IMR-90 (cell line): ENCODE data around the gene USP47. TPM values are rescaled to one million over a fixed set of nuclear protein-coding genes. Genes with fewer than 3 reads are reported as not detected.

ENCODE experiments used
- ATAC-seq: fragments of 200-7000 bp; cut with Tn5 transposase; 2 replicates; pipeline ENCODE4 v1.9.1; 2020; ENCODE audit warnings: low read depth, mild to moderate bottlenecking, moderate library complexity
- BruUV-seq: library from RNA; stranded (reverse); fragments of 400-500 nt; replicated peaks from 2 replicates; lab custom pipeline; 2021; lab: Mats Ljungman, UMichigan
- CTCF ChIA-PET: fragments of 300-600 bp; formaldehyde crosslinking; extraction: SDS; loops from one replicate; lab custom pipeline; 2021; ENCODE audit warnings: antibody characterized with exemption; lab: Yijun Ruan, JAX
- POLR2A ChIA-PET: fragments of 300-600 bp; sonication (Branson Sonifier 250); formaldehyde crosslinking; loops from one replicate; lab custom pipeline; 2022; ENCODE audit warnings: antibody characterized with exemption; ENCODE audit not compliant: unreplicated experiment; lab: Charles Lee
- DNase-seq: peaks from one replicate; pipeline ENCODE4 v3.0.0; 2013
- H2AFZ ChIP-seq: replicated peaks from 2 replicates; pipeline ENCODE3; 2013; ENCODE audit warnings: low read length, mild to moderate bottlenecking; ENCODE audit not compliant: poor library complexity
- H2AK5ac ChIP-seq: 2 replicates; pipeline ENCODE4 v1.6.1; 2013; ENCODE audit warnings: low read depth, low read length, inconsistent platforms
- H2AK9ac ChIP-seq: replicated peaks from 2 replicates; pipeline ENCODE3; 2013; ENCODE audit warnings: mild to moderate bottlenecking, low read depth, low read length, moderate library complexity; ENCODE audit not compliant: poor library complexity
- H2BK120ac ChIP-seq: 2 replicates; pipeline ENCODE4 v1.6.1; 2013; ENCODE audit warnings: low read depth, low read length, inconsistent platforms
- H2BK15ac ChIP-seq: 3 replicates; pipeline ENCODE4 v1.6.1; 2013; ENCODE audit warnings: low read depth, low read length, inconsistent platforms
- H2BK20ac ChIP-seq: 2 replicates; pipeline ENCODE4 v1.6.1; 2013; ENCODE audit warnings: low read depth, mild to moderate bottlenecking, inconsistent platforms, low read length, moderate library complexity
- H2BK5ac ChIP-seq: 2 replicates; pipeline ENCODE4 v1.6.1; 2013; ENCODE audit warnings: mild to moderate bottlenecking, low read depth, low read length, inconsistent platforms; ENCODE audit not compliant: poor library complexity, severe bottlenecking
- H3K14ac ChIP-seq: replicated peaks from 2 replicates; pipeline ENCODE4 v1.6.1; 2013; ENCODE audit warnings: low read depth, low read length, inconsistent platforms
- H3K18ac ChIP-seq: 2 replicates; pipeline ENCODE4 v1.6.1; 2013; ENCODE audit warnings: low read depth, low read length, control low read depth
- H3K23ac ChIP-seq: 2 replicates; pipeline ENCODE4 v1.6.1; 2013; ENCODE audit warnings: low read depth, low read length, inconsistent platforms
- H3K27ac ChIP-seq: 2 replicates; pipeline ENCODE4 v1.5.1; 2013; ENCODE audit warnings: mild to moderate bottlenecking, control low read depth, low read length; ENCODE audit not compliant: insufficient read depth
- H3K27me3 ChIP-seq: 2 replicates; pipeline ENCODE4 v1.6.1; 2013; ENCODE audit warnings: low read length; ENCODE audit not compliant: control insufficient read depth, insufficient read depth
- H3K36me3 ChIP-seq: 2 replicates; pipeline ENCODE4 v1.6.1; 2013; ENCODE audit warnings: low read length, mixed read lengths; ENCODE audit not compliant: control insufficient read depth, insufficient read depth
- H3K4ac ChIP-seq: 2 replicates; pipeline ENCODE4 v1.6.1; 2013; ENCODE audit warnings: low read depth, low read length, inconsistent platforms
- H3K4me1 ChIP-seq: 2 replicates; pipeline ENCODE4 v1.6.1; 2013; ENCODE audit warnings: low read length, mixed read lengths; ENCODE audit not compliant: control insufficient read depth, insufficient read depth
- H3K4me2 ChIP-seq: 2 replicates; pipeline ENCODE4 v1.6.1; 2013; ENCODE audit warnings: low read depth, mild to moderate bottlenecking, control low read depth, low read length, moderate library complexity
- H3K4me3 ChIP-seq: 2 replicates; pipeline ENCODE4 v1.5.1; 2013; ENCODE audit warnings: low read depth, mild to moderate bottlenecking, control low read depth, low read length, moderate library complexity; ENCODE audit not compliant: insufficient read depth
- H3K56ac ChIP-seq: 2 replicates; pipeline ENCODE4 v1.6.1; 2013; ENCODE audit warnings: low read length, inconsistent platforms; ENCODE audit not compliant: insufficient read depth; ENCODE audit errors: extremely low read depth
- H3K79me1 ChIP-seq, 2 experiments: 2 replicates each; pipeline ENCODE4 v1.6.1; 2013; ENCODE audit warnings: low read length in 2 of 2, inconsistent platforms in 1 of 2, low read depth in 1 of 2
- H3K9ac ChIP-seq: 2 replicates; pipeline ENCODE4 v1.6.1; 2013; ENCODE audit warnings: low read depth, low read length, control low read depth
- H3K9me1 ChIP-seq: 2 replicates; pipeline ENCODE4 v1.6.1; 2013; ENCODE audit warnings: low read length, inconsistent platforms; ENCODE audit not compliant: insufficient read depth
- H3K9me3 ChIP-seq: 2 replicates; pipeline ENCODE4 v1.6.1; 2013; ENCODE audit warnings: low read length; ENCODE audit not compliant: control insufficient read depth, insufficient read depth
- H4K20me1 ChIP-seq: 2 replicates; pipeline ENCODE4 v1.6.1; 2013; ENCODE audit warnings: low read length, inconsistent platforms; ENCODE audit not compliant: insufficient read depth
- H4K5ac ChIP-seq: 2 replicates; pipeline ENCODE4 v1.6.1; 2013; ENCODE audit warnings: mild to moderate bottlenecking, low read depth, low read length, control low read depth
- H4K8ac ChIP-seq, 2 experiments: 2 replicates each; pipeline ENCODE4 v1.6.1; 2013; ENCODE audit warnings: low read depth in 2 of 2, low read length in 2 of 2, control low read depth in 1 of 2, inconsistent platforms in 1 of 2
- H4K91ac ChIP-seq: 2 replicates; pipeline ENCODE4 v1.6.1; 2013; ENCODE audit warnings: low read depth, low read length, inconsistent platforms; ENCODE audit not compliant: insufficient read depth
- BHLHE40 ChIP-seq: fragments of 150-350 bp; IDR thresholded peaks from 2 replicates; pipeline ENCODE4 v1.6.1; 2016; ENCODE audit warnings: mild to moderate bottlenecking, low read depth, low read length
- CHD1 ChIP-seq: IDR thresholded peaks from 2 replicates; pipeline ENCODE4 v1.6.1; 2012; ENCODE audit warnings: low read depth, low read length, improper control_type of control experiment
- CTCF ChIP-seq: conservative IDR thresholded peaks from 2 replicates; pipeline ENCODE4 v1.5.1; 2012; ENCODE audit warnings: mild to moderate bottlenecking, low read depth, low read length, improper control_type of control experiment
- ELK1 ChIP-seq: fragments of 150-350 bp; IDR thresholded peaks from 2 replicates; pipeline ENCODE4 v1.6.1; 2016; ENCODE audit warnings: low read depth, mild to moderate bottlenecking, low read length, moderate library complexity, borderline replicate concordance
- MXI1 ChIP-seq: IDR thresholded peaks from 2 replicates; pipeline ENCODE4 v1.6.1; 2012; ENCODE audit warnings: low read depth, mild to moderate bottlenecking, low read length, moderate library complexity, borderline replicate concordance
- POLR2A ChIP-seq: IDR thresholded peaks from 2 replicates; pipeline ENCODE4 v1.6.1; 2012; ENCODE audit warnings: mild to moderate bottlenecking, low read depth, low read length
- RAD21 ChIP-seq: IDR thresholded peaks from 2 replicates; pipeline ENCODE4 v1.6.1; 2012; ENCODE audit warnings: low read length, improper control_type of control experiment
- RCOR1 ChIP-seq: IDR thresholded peaks from 2 replicates; pipeline ENCODE4 v1.6.1; 2012; ENCODE audit warnings: mild to moderate bottlenecking, low read length, improper control_type of control experiment; ENCODE audit not compliant: insufficient replicate concordance
- RFX5 ChIP-seq: IDR thresholded peaks from 2 replicates; pipeline ENCODE4 v1.8.0; 2012; ENCODE audit warnings: low read depth, mild to moderate bottlenecking, low read length, moderate library complexity
- SMC3 ChIP-seq: fragments of 150-350 bp; IDR thresholded peaks from 2 replicates; pipeline ENCODE4 v1.6.1; 2016; ENCODE audit warnings: low read depth, mild to moderate bottlenecking, antibody characterized with exemption, low read length, moderate library complexity
- WGBS, 2 experiments: methylation state at CpG; one replicate each; pipeline versions ENCODE4 v1.1.5 to v1.1.7; 2013; ENCODE audit warnings: missing lambda C conversion rate in 2 of 2; ENCODE audit not compliant: insufficient read length in 1 of 2; ENCODE audit errors: extremely low coverage in 2 of 2; 5-methylcytosine and 5-hydroxymethylcytosine counted together
- dilution Hi-C: fragments of 300-500 bp; cut with HindIII; formaldehyde crosslinking; loops from one replicate; pipeline ENCODE4 v1.14.3; 2018; ENCODE audit warnings: low sequenced_read_pairs; ENCODE audit not compliant: unreplicated experiment
- in situ Hi-C: fragments of 300-500 bp; cut with MboI; formaldehyde crosslinking; loops from 3 replicates; pipeline ENCODE4 v1.14.3; 2019; ENCODE audit warnings: low sequenced_read_pairs, inconsistent platforms, mixed read lengths
- intact Hi-C: fragments of 100-400 bp; cut with micrococcal nuclease; formaldehyde crosslinking; loops from 2 replicates; pipeline ENCODE4 v1.10.0; 2022
- polyA plus RNA-seq, 3 experiments: library from polyadenylated mRNA; depleted of rRNA; stranded (reverse); fragments of >200 nt; gene quantifications; 2 replicates each; pipeline ENCODE4 v1.2.3, GENCODE V29; 2012; ENCODE audit warnings: low replicate concordance in 1 of 3
- total RNA-seq: library from RNA; depleted of rRNA; stranded (reverse); fragments of >200 nt; gene quantifications from 2 replicates; pipeline ENCODE4 v1.2.3, GENCODE V29; 2012
- TF ChIP-seq, protein P1 (sequence below): fragments of 150-350 bp; IDR thresholded peaks from 2 replicates; pipeline ENCODE4 v1.6.1; 2017; ENCODE audit warnings: mild to moderate bottlenecking, antibody characterized with exemption, low read length, low read depth

USP47 gene
- total and polyA plus RNA-seq, 2 of the 4 experiments (the other 2 are of a cell fraction) = 15.0 to 110 TPM

DNA sequence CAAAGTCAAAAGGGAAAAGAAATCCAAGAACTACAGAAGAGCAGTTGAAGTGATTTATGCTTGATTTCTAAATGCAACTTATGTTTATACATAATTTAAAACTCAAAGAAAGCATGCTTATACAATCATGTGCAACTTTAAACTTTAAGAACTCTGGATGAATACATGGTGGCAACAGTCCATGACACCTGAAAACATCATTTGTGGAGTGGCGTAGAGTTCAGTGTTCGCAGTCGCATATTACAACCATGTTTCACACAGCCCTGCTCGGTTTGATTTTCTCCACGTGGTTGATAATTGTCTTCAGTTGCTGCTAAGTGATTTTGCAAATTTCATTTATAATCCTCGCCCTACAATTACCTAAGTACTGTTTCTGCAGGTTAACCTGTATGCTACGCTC lies 121.3 kb downstream of the USP47 start:
- intact Hi-C loops = no loop called here
- ChIA-PET CTCF (interaction anchor here (1.0 kb wide), 1 partner anchor 27 kb away, joined by 3 read pairs; no protein-coding TSS in a partner anchor), POLR2A (no interaction called here)
- H3K18ac ChIP-seq = no peak overlapping the region
- ATAC-seq (no peak), DNase-seq (no peak)
- H2BK15ac ChIP-seq = no peak overlapping the region
- no peaks in the 10 kb centered on the region for H4K20me1 ChIP-seq
- no peak overlapping the region for H3K56ac ChIP-seq
- H4K91ac ChIP-seq = no peak overlapping the region
- H3K79me1 ChIP-seq = peaks cover 13 to 47% of the 10 kb centered on the region in 2 experiments; a peak in 3 of 4 replicates
- no peak for TF ChIP-seq CTCF
- TF ChIP-seq SMC3 = no peak
- no peak for TF ChIP-seq CHD1
- TF ChIP-seq BHLHE40 = no peak
- no peak for TF ChIP-seq RCOR1
- no peak for TF ChIP-seq ELK1
- no peak for TF ChIP-seq MXI1
- TF ChIP-seq RAD21 = no peak
- no peak for TF ChIP-seq RFX5
- TF ChIP-seq, protein P1, sequence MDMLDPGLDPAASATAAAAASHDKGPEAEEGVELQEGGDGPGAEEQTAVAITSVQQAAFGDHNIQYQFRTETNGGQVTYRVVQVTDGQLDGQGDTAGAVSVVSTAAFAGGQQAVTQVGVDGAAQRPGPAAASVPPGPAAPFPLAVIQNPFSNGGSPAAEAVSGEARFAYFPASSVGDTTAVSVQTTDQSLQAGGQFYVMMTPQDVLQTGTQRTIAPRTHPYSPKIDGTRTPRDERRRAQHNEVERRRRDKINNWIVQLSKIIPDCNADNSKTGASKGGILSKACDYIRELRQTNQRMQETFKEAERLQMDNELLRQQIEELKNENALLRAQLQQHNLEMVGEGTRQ = no peak
- TF ChIP-seq POLR2A = no peak
- no peak overlapping the region for H3K9ac ChIP-seq
- H2BK120ac ChIP-seq = no peak overlapping the region
- no peak overlapping the region for H3K23ac ChIP-seq
- no peak overlapping the region for H3K4ac ChIP-seq
- H3K14ac ChIP-seq = no peak overlapping the region
- no peak overlapping the region for H2BK5ac ChIP-seq
- H3K4me1 ChIP-seq = no peaks in the 10 kb centered on the region
- H3K36me3 ChIP-seq = peaks cover 64% of the 10 kb centered on the region
- 100% methylated on average over 1 of the region's 7 CpGs; no CpG with 5 or more reads in 1 of the 2 experiments for WGBS, 2 experiments
- no peak overlapping the region for H2AFZ ChIP-seq
- H3K9me1 ChIP-seq = peaks cover 11% of the 10 kb centered on the region
- dilution Hi-C loops = no loop called here
- no peak overlapping the region for H2BK20ac ChIP-seq
- no TSS peak for BruUV-seq
- no peaks in the 10 kb centered on the region for H3K27me3 ChIP-seq
- no peak overlapping the region for H2AK5ac ChIP-seq
- no peak overlapping the region for H3K4me2 ChIP-seq
- H3K9me3 ChIP-seq = no peaks in the 10 kb centered on the region
- no peak overlapping the region for H2AK9ac ChIP-seq
- no peak overlapping the region for H4K5ac ChIP-seq
- no peak overlapping the region for H3K27ac ChIP-seq
- in situ Hi-C loops = no loop called here
- no peak overlapping the region for H3K4me3 ChIP-seq
- H4K8ac ChIP-seq = no peak overlapping the region
